Measurements from ENCODE around the gene ZFR2. TPM values are rescaled to one million over a fixed set of nuclear protein-coding genes. Genes with fewer than 3 reads are reported as not detected.

ZFR2 gene
- total RNA-seq, 4 donors from 2014 or later = not detected

Other genes with a start within 250 kb of the ZFR2 start
- 10 to 100 TPM; 19.5 to 28.4 (median 27.4) TPM for gene CACTIN, start 242.2 kb downstream of the ZFR2 start, total RNA-seq
- gene PIP5K1C, start 168.6 kb downstream of the ZFR2 start, total RNA-seq = 10 to 100 TPM in 3 of 4 donors, 1 to 10 TPM in 1; 8.2 to 18.0 (median 17.3) TPM
- gene TJP3, start 160.7 kb downstream of the ZFR2 start, total RNA-seq = 1 to 10 TPM in 3 of 4 donors, under 1 TPM in 1; 0.67 to 3.7 (median 1.7) TPM
- 10 to 100 TPM; 14.0 to 29.6 (median 27.4) TPM for gene APBA3, start 107.3 kb downstream of the ZFR2 start, total RNA-seq
- gene MRPL54, start 106.4 kb downstream of the ZFR2 start, total RNA-seq = 10 to 100 TPM; 23.3 to 86.3 (median 63.3) TPM
- gene RAX2, start 96.8 kb downstream of the ZFR2 start, total RNA-seq = not detected
- 1 to 10 TPM in 1 of 4 donors, not detected in 3; 1.7 TPM for gene MATK, start 82.7 kb downstream of the ZFR2 start, total RNA-seq
- gene ATCAY, start 11.6 kb upstream of the ZFR2 start, total RNA-seq = not detected
- gene NMRK2, start 64.0 kb upstream of the ZFR2 start, total RNA-seq = 100 to 1,000 TPM in 2 of 4 donors, 10 to 100 TPM in 2; 46.3 to 168 (median 106) TPM
- gene DAPK3, start 102.1 kb upstream of the ZFR2 start, total RNA-seq = 100 to 1,000 TPM in 3 of 4 donors, 10 to 100 TPM in 1; 61.3 to 135 (median 115) TPM
- 1,000 to 10,000 TPM; 1,701 to 2,714 (median 2,440) TPM for gene EEF2, start 116.4 kb upstream of the ZFR2 start, total RNA-seq
- 10 to 100 TPM; 15.5 to 20.0 (median 17.5) TPM for gene PIAS4, start 138.7 kb upstream of the ZFR2 start, total RNA-seq
- 100 to 1,000 TPM in 2 of 4 donors, 10 to 100 TPM in 2; 50.0 to 104 (median 91.9) TPM for gene ZBTB7A, start 197.9 kb upstream of the ZFR2 start, total RNA-seq